H1 (cell line): ENCODE results near the gene VPS54. TPM values are rescaled to one million over a fixed set of nuclear protein-coding genes. Genes with fewer than 3 reads are reported as not detected.

Source experiments
- CTCF ChIA-PET: fragments of 300-600 bp; sonication (Branson Sonifier 250); formaldehyde crosslinking; loops from one replicate; lab custom pipeline; 2021; ENCODE audit not compliant: partially characterized antibody; lab: Charles Lee
- POLR2A ChIA-PET: fragments of 300-600 bp; sonication (Branson Sonifier 250); formaldehyde crosslinking; loops from one replicate; lab custom pipeline; 2021; ENCODE audit warnings: inconsistent platforms; ENCODE audit not compliant: partially characterized antibody; lab: Charles Lee
- DNase-seq, 2 experiments: peaks; one replicate each; pipeline versions ENCODE4 v3.0.0 to v3.0.0-alpha.2; 2010 to 2022; ENCODE audit warnings: low spot score in 2 of 2, low read depth in 1 of 2, mixed read lengths in 1 of 2
- FAIRE-seq: peaks from 2 replicates; lab custom pipeline; 2011; peaks lifted over from hg19 to GRCh38; lab: Jason Lieb, UNC
- H2AFZ ChIP-seq: 2 replicates; pipeline ENCODE4 v1.8.1; 2012; ENCODE audit warnings: low read length, inconsistent platforms
- H2AK5ac ChIP-seq: 2 replicates; pipeline ENCODE4 v1.6.1; 2013; ENCODE audit warnings: low read depth, low read length
- H2BK120ac ChIP-seq: replicated peaks from 2 replicates; pipeline ENCODE3; 2013; ENCODE audit warnings: low read depth, low read length, inconsistent platforms
- H2BK12ac ChIP-seq: 2 replicates; pipeline ENCODE4 v1.6.1; 2013; ENCODE audit warnings: low read depth, low read length
- H2BK15ac ChIP-seq: 2 replicates; pipeline ENCODE4 v1.6.1; 2013; ENCODE audit warnings: low read length
- H2BK20ac ChIP-seq: 2 replicates; pipeline ENCODE4 v1.6.1; 2013; ENCODE audit warnings: low read length
- H2BK5ac ChIP-seq: 2 replicates; pipeline ENCODE4 v1.6.1; 2013; ENCODE audit warnings: low read depth, low read length
- H3K14ac ChIP-seq: 2 replicates; pipeline ENCODE4 v1.6.1; 2013; ENCODE audit warnings: inconsistent platforms; ENCODE audit not compliant: insufficient read length
- H3K18ac ChIP-seq: 2 replicates; pipeline ENCODE4 v1.6.1; 2013; ENCODE audit warnings: low read length; ENCODE audit errors: extremely low read depth
- H3K23ac ChIP-seq: 2 replicates; pipeline ENCODE4 v1.6.1; 2013; ENCODE audit warnings: inconsistent platforms; ENCODE audit not compliant: insufficient read length
- H3K23me2 ChIP-seq: 2 replicates; pipeline ENCODE4 v1.6.1; 2013; ENCODE audit warnings: low read depth, low read length
- H3K27ac ChIP-seq: 2 replicates; pipeline ENCODE4 v1.6.1; 2011; ENCODE audit warnings: low read depth, low read length, inconsistent platforms
- H3K27me3 ChIP-seq, 4 experiments: replicated peaks in 1 of 4; 1 replicate in 1 of 4; 2 replicates in 3 of 4; pipeline versions ENCODE4 v1.6.1 to v1.8.1; 2011 to 2013; ENCODE audit warnings: low read length in 3 of 4, mild to moderate bottlenecking in 3 of 4, inconsistent platforms in 2 of 4, mixed read lengths in 2 of 4, moderate library complexity in 1 of 4; ENCODE audit not compliant: control insufficient read depth in 3 of 4, insufficient read depth in 3 of 4; ENCODE audit errors: extremely low read depth in 1 of 4
- H3K36me3 ChIP-seq, 4 experiments: 2 replicates each; pipeline versions ENCODE4 v1.6.1 to v1.8.1; 2011 to 2013; ENCODE audit warnings: mild to moderate bottlenecking in 4 of 4, low read length in 3 of 4, moderate library complexity in 2 of 4, control low read depth in 1 of 4, inconsistent platforms in 1 of 4; ENCODE audit not compliant: insufficient read depth in 4 of 4, control insufficient read depth in 2 of 4
- H3K4ac ChIP-seq: replicated peaks from 2 replicates; pipeline ENCODE3; 2013; ENCODE audit warnings: low read length, low read depth, mixed read lengths, inconsistent platforms; ENCODE audit not compliant: insufficient read length
- H3K4me1 ChIP-seq, 4 experiments: replicated peaks in 1 of 4; 1 replicate in 1 of 4; 2 replicates in 3 of 4; pipeline versions ENCODE4 v1.6.1 to v1.8.1; 2011 to 2013; ENCODE audit warnings: low read length in 3 of 4, inconsistent platforms in 2 of 4, mixed read lengths in 1 of 4; ENCODE audit not compliant: insufficient read depth in 4 of 4, control insufficient read depth in 3 of 4
- H3K4me2 ChIP-seq, 2 experiments: 2 replicates each; pipeline versions ENCODE4 v1.6.1 to v1.8.1; 2011 to 2013; ENCODE audit warnings: low read depth in 2 of 2, low read length in 2 of 2, control low read depth in 1 of 2, inconsistent platforms in 1 of 2, mild to moderate bottlenecking in 1 of 2; ENCODE audit not compliant: insufficient read depth in 1 of 2
- H3K4me3 ChIP-seq, 4 experiments: fragments of 200-600, 300-600 bp in 1 of 4; sonication (generic), shearing (Covaris generic), sonication (Bioruptor Twin) in 1 of 4; 2 replicates each; pipeline versions ENCODE4 v1.5.1 to v1.8.1; 2011 to 2016; ENCODE audit warnings: low read length in 4 of 4, low read depth in 3 of 4, control low read depth in 2 of 4, inconsistent platforms in 2 of 4, mild to moderate bottlenecking in 2 of 4, mixed read lengths in 1 of 4, moderate library complexity in 1 of 4; ENCODE audit not compliant: insufficient read depth in 2 of 4; ENCODE audit errors: extremely low read depth in 1 of 4
- H3K56ac ChIP-seq: replicated peaks from 2 replicates; pipeline ENCODE3; 2013; ENCODE audit warnings: low read depth, mild to moderate bottlenecking, mixed read lengths, low read length, inconsistent platforms; ENCODE audit not compliant: insufficient read length
- H3K79me1 ChIP-seq: 2 replicates; pipeline ENCODE4 v1.6.1; 2013; ENCODE audit warnings: low read depth, low read length, control low read depth
- H3K79me2 ChIP-seq, 2 experiments: 2 replicates each; pipeline versions ENCODE4 v1.6.1 to v1.8.1; 2012 to 2013; ENCODE audit warnings: low read length in 2 of 2, mild to moderate bottlenecking in 2 of 2, inconsistent platforms in 1 of 2; ENCODE audit not compliant: insufficient read depth in 2 of 2, control insufficient read depth in 1 of 2
- H3K9ac ChIP-seq, 4 experiments: replicated peaks in 1 of 4; 1 replicate in 1 of 4; 2 replicates in 3 of 4; pipeline versions ENCODE4 v1.6.1 to v1.8.1; 2011 to 2013; ENCODE audit warnings: low read depth in 3 of 4, low read length in 3 of 4, control low read depth in 2 of 4, mild to moderate bottlenecking in 2 of 4, moderate library complexity in 2 of 4, inconsistent platforms in 1 of 4; ENCODE audit errors: extremely low read depth in 1 of 4
- H3K9me3 ChIP-seq, 2 experiments: 2 replicates each; pipeline versions ENCODE4 v1.6.1 to v1.8.1; 2012 to 2013; ENCODE audit warnings: mild to moderate bottlenecking in 2 of 2, moderate library complexity in 2 of 2, control low read depth in 1 of 2, inconsistent platforms in 1 of 2, low read depth in 1 of 2, low read length in 1 of 2, mixed read lengths in 1 of 2; ENCODE audit not compliant: insufficient read depth in 2 of 2
- H4K20me1 ChIP-seq, 2 experiments: replicated peaks in 1 of 2; 2 replicates each; pipeline versions ENCODE3 to v1.8.1; 2011 to 2013; ENCODE audit warnings: inconsistent platforms in 2 of 2, low read length in 2 of 2, mild to moderate bottlenecking in 1 of 2; ENCODE audit not compliant: insufficient read depth in 2 of 2, control insufficient read depth in 1 of 2
- H4K5ac ChIP-seq: 2 replicates; pipeline ENCODE4 v1.6.1; 2013; ENCODE audit warnings: low read length, low read depth, mixed read lengths, inconsistent platforms; ENCODE audit not compliant: insufficient read length
- H4K8ac ChIP-seq: 2 replicates; pipeline ENCODE4 v1.8.0; 2013; ENCODE audit warnings: mild to moderate bottlenecking, moderate library complexity, low read length, inconsistent platforms; ENCODE audit not compliant: insufficient read depth; ENCODE audit errors: extremely low read depth
- H4K91ac ChIP-seq: replicated peaks from 2 replicates; pipeline ENCODE3; 2013; ENCODE audit warnings: low read length, mixed read lengths, inconsistent platforms; ENCODE audit not compliant: insufficient read length
- WGBS, 2 experiments: shearing (Covaris generic) in 1 of 2; methylation state at CpG; one replicate each; pipeline versions ENCODE4 v1.1.6 to v1.1.7; 2013 to 2015; ENCODE audit warnings: low lambda C conversion rate in 2 of 2, mixed read lengths in 2 of 2, inconsistent platforms in 1 of 2, low coverage in 1 of 2, missing lambda C conversion rate in 1 of 2; ENCODE audit not compliant: insufficient replicate concordance in 2 of 2, insufficient coverage in 1 of 2, insufficient read length in 1 of 2; ENCODE audit errors: extremely low coverage in 1 of 2, missing lambda C conversion rate in 1 of 2; 5-methylcytosine and 5-hydroxymethylcytosine counted together
- polyA plus RNA-seq, 7 experiments: library from polyadenylated mRNA; depleted of rRNA in 3 of 7; stranded (reverse) in 5 of 7; unstranded in 2 of 7; fragments of >200 nt in 5 of 7; fragments of 200-250 nt in 2 of 7; gene quantifications; 1 replicate in 5 of 7; 2 replicates in 1 of 7; 4 replicates in 1 of 7; pipeline versions ENCODE4 v1.2.1 to v1.2.3, GENCODE V29; 2011 to 2013; ENCODE audit warnings: missing spikeins in 2 of 7, mixed read lengths in 2 of 7
- total RNA-seq: library from RNA; stranded (reverse); fragmentation: NEBNext Ultra II Directional; extraction: Animal tissue kit (Norgen Biotek cat#: 25700); gene quantifications from 2 replicates; pipeline ENCODE4 v1.2.1, GENCODE V29; 2021

VPS54 gene
- total and polyA plus RNA-seq, 2 of the 8 experiments (the other 6 are each of a cell fraction or from before 2014, with no cell fraction given): 3.6 to 13.2 TPM

GRCh38 chr2:63842149-63843061, 176.8 kb downstream of the VPS54 start:
- no peaks in the 10 kb centered on the region for H3K27me3 ChIP-seq
- H3K9ac ChIP-seq: peak overlapping the region; percentile 82 to 96 (median 90)
- peaks cover 39 to 82% of the 10 kb centered on the region in 2 experiments for H3K79me2 ChIP-seq
- H4K5ac ChIP-seq: peak overlapping the region; percentile 83
- ChIA-PET POLR2A (interaction anchor here (0.7 to 10.8 kb wide), 40 partner anchors 9 to 799 kb away, joined by 3 to 297 read pairs (median 5); partner anchors contain the start of genes MDH1 and WDPCP), CTCF (interaction anchor here (1.2 to 5.1 kb wide), 6 partner anchors 8 to 150 kb away, joined by 3 to 17 read pairs (median 4); no protein-coding TSS in a partner anchor)
- H4K20me1 ChIP-seq: peaks cover 11% of the 10 kb centered on the region in 2 experiments
- no peak for FAIRE-seq
- H3K36me3 ChIP-seq: peaks cover 0 to 44% (median 8%) of the 10 kb centered on the region in 4 experiments; a peak in 4 of 8 replicates
- no peak for DNase-seq
- H3K4me2 ChIP-seq: peak overlapping the region; percentile 78 to 94
- no peak overlapping the region for H2AK5ac ChIP-seq
- peak overlapping the region; percentile 93 for H3K27ac ChIP-seq
- H2BK120ac ChIP-seq: no peak overlapping the region
- peak overlapping the region; percentile 76 for H3K18ac ChIP-seq
- peak overlapping the region; percentile 40 for H3K56ac ChIP-seq
- H3K14ac ChIP-seq: no peak overlapping the region
- H3K23me2 ChIP-seq: peaks cover 15% of the 10 kb centered on the region
- no peak overlapping the region for H4K91ac ChIP-seq
- peak overlapping the region; percentile 57; the same call in 1 of the 2 replicates for H2BK5ac ChIP-seq
- WGBS, 2 experiments: 1% methylated on average over 24 of the region's 24 CpGs; no CpG with 5 or more reads in 1 of the 2 experiments
- no peak overlapping the region for H2AFZ ChIP-seq
- H3K4me3 ChIP-seq: peak overlapping the region; percentile 94 to 100 (median 97)
- H2BK12ac ChIP-seq: no peak overlapping the region
- H2BK20ac ChIP-seq: no peak overlapping the region
- no peaks in the 10 kb centered on the region for H3K79me1 ChIP-seq
- no peak overlapping the region for H3K23ac ChIP-seq
- H3K9me3 ChIP-seq: no peaks in the 10 kb centered on the region
- H3K4ac ChIP-seq: no peak overlapping the region
- no peak overlapping the region for H2BK15ac ChIP-seq
- no peak overlapping the region for H4K8ac ChIP-seq
- peaks cover 0 to 9% (median under 1%) of the 10 kb centered on the region in 4 experiments; a peak in 3 of 7 replicates for H3K4me1 ChIP-seq
